HL-60 (cell line): ENCODE results near the gene SH3PXD2A.

Source experiments
- CTCF ChIP-seq: IDR thresholded peaks from one replicate; pipeline ENCODE4 v1.5.1; 2011; ENCODE audit warnings: low read length, control low read depth, inconsistent platforms; ENCODE audit not compliant: insufficient read depth
- POLR2AphosphoS5 ChIP-seq: IDR thresholded peaks from 2 replicates; pipeline ENCODE4 v1.6.1; 2012; ENCODE audit warnings: low read depth

DNA sequence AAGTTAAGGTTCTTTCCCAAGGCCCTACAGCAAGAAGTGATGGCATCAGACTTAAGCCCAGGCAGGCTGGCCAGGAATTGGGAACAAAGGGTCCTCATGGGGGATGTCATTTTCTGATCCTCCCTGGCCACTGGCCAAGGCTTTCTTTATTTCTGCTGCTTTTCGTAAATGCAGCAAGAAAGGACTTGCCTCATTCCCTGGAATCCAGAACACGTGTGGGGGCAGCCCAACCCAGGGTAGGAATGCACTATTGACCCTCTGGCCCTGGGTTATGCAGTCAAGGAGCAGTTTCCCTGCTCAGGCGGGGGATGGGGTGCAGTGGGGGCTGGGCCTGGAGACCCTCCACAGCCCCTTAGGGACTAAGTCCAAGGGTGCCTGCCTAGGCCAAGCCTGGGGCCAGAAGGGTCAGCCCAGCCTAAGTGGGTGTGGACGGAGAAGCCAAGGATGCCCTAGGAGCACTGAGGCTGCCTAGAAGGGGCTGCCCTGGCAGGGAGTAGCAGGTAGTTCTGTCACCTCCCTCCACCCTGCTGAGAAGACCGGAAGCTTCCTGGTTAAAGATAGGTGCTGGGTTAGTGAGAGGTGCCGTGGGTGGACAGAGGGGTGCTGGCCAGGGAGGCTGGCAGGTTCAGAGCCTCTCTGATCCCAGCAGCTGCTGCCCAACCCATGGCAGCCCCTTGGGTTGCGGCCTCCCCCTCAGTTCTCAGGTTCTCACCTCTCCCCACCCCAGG, 179.2 kb downstream of the SH3PXD2A start:
- TF ChIP-seq POLR2AphosphoS5: no peak
- TF ChIP-seq CTCF: no peak
